HL-60 (cell line): ENCODE data around the gene CTSL.

Experiments
- DNase-seq, 2 experiments: peaks; one replicate each; pipeline ENCODE4 v3.0.0-alpha.2; 2010 to 2020; ENCODE audit warnings: low read depth in 1 of 2, low spot score in 1 of 2
- H3K27ac ChIP-seq: fragments of 250-450 bp; sonication (Bioruptor Pico); replicated peaks from 2 replicates; pipeline ENCODE4 v1.5.1; 2020; ENCODE audit warnings: mild to moderate bottlenecking, moderate library complexity
- H3K27me3 ChIP-seq: fragments of 250-450 bp; sonication (Bioruptor Pico); 2 replicates; pipeline ENCODE4 v1.5.1; 2021; ENCODE audit warnings: mild to moderate bottlenecking, moderate library complexity; ENCODE audit not compliant: insufficient read depth, poor library complexity, severe bottlenecking
- H3K4me3 ChIP-seq: replicated peaks from 2 replicates; pipeline ENCODE4 v1.5.1; 2011; ENCODE audit warnings: mild to moderate bottlenecking, control low read depth, low read length; ENCODE audit not compliant: insufficient read depth
- CTCF ChIP-seq: IDR thresholded peaks from one replicate; pipeline ENCODE4 v1.5.1; 2011; ENCODE audit warnings: low read length, control low read depth, inconsistent platforms; ENCODE audit not compliant: insufficient read depth
- GABPA ChIP-seq: IDR thresholded peaks from 2 replicates; pipeline ENCODE4 v1.6.1; 2012; ENCODE audit warnings: low read depth
- POLR2AphosphoS5 ChIP-seq: IDR thresholded peaks from 2 replicates; pipeline ENCODE4 v1.6.1; 2012; ENCODE audit warnings: low read depth
- SPI1 ChIP-seq: IDR thresholded peaks from 2 replicates; pipeline ENCODE4 v1.6.1; 2012; ENCODE audit warnings: low read depth, mild to moderate bottlenecking, borderline replicate concordance
- TF ChIP-seq, protein P1 (sequence below): IDR thresholded peaks from 2 replicates; pipeline ENCODE4 v1.6.1; 2012; ENCODE audit warnings: low read depth; ENCODE audit not compliant: insufficient replicate concordance

Gene CTSL

GRCh38 chr9:87701931-87702421, 23.9 kb upstream of the CTSL start:
- no peaks in the 10 kb centered on the region for H3K27me3 ChIP-seq
- no peak overlapping the region for H3K27ac ChIP-seq
- no peak for DNase-seq
- no peak overlapping the region for H3K4me3 ChIP-seq
- no peak for TF ChIP-seq GABPA
- no peak for TF ChIP-seq SPI1
- TF ChIP-seq POLR2AphosphoS5: no peak
- TF ChIP-seq, protein P1, sequence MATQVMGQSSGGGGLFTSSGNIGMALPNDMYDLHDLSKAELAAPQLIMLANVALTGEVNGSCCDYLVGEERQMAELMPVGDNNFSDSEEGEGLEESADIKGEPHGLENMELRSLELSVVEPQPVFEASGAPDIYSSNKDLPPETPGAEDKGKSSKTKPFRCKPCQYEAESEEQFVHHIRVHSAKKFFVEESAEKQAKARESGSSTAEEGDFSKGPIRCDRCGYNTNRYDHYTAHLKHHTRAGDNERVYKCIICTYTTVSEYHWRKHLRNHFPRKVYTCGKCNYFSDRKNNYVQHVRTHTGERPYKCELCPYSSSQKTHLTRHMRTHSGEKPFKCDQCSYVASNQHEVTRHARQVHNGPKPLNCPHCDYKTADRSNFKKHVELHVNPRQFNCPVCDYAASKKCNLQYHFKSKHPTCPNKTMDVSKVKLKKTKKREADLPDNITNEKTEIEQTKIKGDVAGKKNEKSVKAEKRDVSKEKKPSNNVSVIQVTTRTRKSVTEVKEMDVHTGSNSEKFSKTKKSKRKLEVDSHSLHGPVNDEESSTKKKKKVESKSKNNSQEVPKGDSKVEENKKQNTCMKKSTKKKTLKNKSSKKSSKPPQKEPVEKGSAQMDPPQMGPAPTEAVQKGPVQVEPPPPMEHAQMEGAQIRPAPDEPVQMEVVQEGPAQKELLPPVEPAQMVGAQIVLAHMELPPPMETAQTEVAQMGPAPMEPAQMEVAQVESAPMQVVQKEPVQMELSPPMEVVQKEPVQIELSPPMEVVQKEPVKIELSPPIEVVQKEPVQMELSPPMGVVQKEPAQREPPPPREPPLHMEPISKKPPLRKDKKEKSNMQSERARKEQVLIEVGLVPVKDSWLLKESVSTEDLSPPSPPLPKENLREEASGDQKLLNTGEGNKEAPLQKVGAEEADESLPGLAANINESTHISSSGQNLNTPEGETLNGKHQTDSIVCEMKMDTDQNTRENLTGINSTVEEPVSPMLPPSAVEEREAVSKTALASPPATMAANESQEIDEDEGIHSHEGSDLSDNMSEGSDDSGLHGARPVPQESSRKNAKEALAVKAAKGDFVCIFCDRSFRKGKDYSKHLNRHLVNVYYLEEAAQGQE: no peak
- no peak for TF ChIP-seq CTCF

DNA sequence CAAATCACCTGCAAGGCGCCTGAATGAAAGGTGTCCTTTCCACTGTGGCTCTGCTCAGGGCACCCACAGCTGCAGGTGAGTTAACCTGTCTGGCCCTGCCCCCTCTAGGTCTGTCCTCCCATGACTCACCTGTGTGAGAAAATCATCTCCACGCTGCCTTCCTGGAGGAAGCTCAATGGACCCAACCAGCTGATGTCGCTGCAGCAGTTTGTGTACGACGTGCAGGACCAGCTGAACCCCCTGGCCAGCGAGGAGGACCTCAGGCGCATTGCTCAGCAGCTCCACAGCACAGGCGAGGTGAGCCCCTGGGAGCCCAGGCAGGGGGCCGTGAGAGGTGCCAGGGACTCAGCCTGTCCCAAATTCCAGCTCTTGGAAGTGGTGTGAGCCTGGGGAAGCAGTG, 23.0 kb upstream of the CTSL start:
- Histone ChIP-seq H3K4me3 (no peak overlapping the region), H3K27ac (no peak overlapping the region), H3K27me3 (no peaks in the 10 kb centered on the region)
- TF ChIP-seq SPI1: no peak
- TF ChIP-seq POLR2AphosphoS5: no peak
- no peak for DNase-seq

GRCh38 chr9:87703636-87704276, 22.2 kb upstream of the CTSL start:
- no peak overlapping the region for H3K4me3 ChIP-seq
- H3K27ac ChIP-seq: no peak overlapping the region
- no peak for DNase-seq
- TF ChIP-seq CTCF (no peak), GABPA (no peak), SPI1 (no peak), POLR2AphosphoS5 (no peak)
- TF ChIP-seq, protein P1: no peak
- no peaks in the 10 kb centered on the region for H3K27me3 ChIP-seq

- Histone ChIP-seq H3K27ac (no peak overlapping the region), H3K27me3 (no peaks in the 10 kb centered on the region), H3K4me3 (no peak overlapping the region)
- DNase-seq: no peak
- TF ChIP-seq CTCF (no peak), SPI1 (no peak), POLR2AphosphoS5 (no peak), GABPA (no peak)
- TF ChIP-seq, protein P1: no peak
Measured at GRCh38 chr9:87704342-87704741, 21.6 kb upstream of the CTSL start.
